B cell (primary cell): ENCODE results near the gene LHX4.

Experiments
- EZH2 ChIP-seq: IDR thresholded peaks from 2 replicates; pipeline ENCODE4 v1.6.1; 2012; ENCODE audit warnings: borderline replicate concordance, low read depth, mild to moderate bottlenecking, moderate library complexity, low read length; ENCODE audit not compliant: insufficient read depth, poor library complexity, severe bottlenecking
- TF ChIP-seq, protein P1 (sequence below): fragments of 200-600 bp; IDR thresholded peaks from one replicate; pipeline ENCODE4 v1.8.0; 2022; ENCODE audit warnings: antibody characterized with exemption, mild to moderate bottlenecking

DNA sequence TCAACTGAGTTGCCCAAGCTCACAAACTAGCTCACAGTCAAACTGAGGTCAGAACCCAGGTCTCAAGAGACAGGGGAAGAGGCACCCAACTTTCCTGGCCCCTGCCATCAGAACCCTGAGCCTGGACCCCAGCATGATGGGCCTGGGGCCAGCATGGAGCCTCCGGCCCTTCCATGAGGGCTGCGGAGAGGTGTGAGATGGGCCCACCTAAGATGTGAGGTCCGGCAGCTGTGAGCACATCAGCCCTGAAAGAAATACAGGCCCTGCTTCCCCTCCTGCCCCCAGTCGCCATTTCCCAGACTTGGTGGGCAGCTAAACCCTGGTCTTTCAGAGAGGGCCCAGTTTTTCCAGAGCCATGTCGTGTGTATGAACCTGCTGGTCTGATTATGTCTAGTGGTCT is 44.8 kb upstream of the LHX4 start:
- TF ChIP-seq, protein P1, sequence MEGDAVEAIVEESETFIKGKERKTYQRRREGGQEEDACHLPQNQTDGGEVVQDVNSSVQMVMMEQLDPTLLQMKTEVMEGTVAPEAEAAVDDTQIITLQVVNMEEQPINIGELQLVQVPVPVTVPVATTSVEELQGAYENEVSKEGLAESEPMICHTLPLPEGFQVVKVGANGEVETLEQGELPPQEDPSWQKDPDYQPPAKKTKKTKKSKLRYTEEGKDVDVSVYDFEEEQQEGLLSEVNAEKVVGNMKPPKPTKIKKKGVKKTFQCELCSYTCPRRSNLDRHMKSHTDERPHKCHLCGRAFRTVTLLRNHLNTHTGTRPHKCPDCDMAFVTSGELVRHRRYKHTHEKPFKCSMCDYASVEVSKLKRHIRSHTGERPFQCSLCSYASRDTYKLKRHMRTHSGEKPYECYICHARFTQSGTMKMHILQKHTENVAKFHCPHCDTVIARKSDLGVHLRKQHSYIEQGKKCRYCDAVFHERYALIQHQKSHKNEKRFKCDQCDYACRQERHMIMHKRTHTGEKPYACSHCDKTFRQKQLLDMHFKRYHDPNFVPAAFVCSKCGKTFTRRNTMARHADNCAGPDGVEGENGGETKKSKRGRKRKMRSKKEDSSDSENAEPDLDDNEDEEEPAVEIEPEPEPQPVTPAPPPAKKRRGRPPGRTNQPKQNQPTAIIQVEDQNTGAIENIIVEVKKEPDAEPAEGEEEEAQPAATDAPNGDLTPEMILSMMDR = no peak
- no peak for TF ChIP-seq EZH2
